ENCODE measurements around the gene SFT2D1.

SFT2D1 gene

DNA sequence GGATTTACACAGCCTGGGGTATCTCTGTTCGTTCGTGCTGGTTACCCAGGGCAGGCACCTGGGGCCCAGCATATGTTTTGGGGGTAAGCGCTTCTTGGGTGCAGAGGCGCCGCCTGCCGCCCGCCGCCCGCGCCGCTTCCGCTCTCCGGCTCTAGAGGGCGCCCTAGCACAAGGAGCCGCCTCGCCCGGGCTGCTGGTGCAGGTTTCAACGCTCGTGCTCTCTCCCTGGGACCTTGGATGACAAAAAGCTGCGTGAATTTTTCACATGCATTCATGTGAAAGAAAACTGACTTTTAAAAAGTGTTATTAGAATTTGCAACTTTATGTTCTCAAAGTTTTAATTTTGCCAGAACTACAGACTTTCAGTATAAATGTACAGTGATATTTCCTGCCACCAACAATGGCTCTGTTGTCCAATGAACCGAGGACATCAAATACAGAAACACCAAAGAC is 66.6 kb downstream of the SFT2D1 start:
- DNase-seq, result no peak

DNA sequence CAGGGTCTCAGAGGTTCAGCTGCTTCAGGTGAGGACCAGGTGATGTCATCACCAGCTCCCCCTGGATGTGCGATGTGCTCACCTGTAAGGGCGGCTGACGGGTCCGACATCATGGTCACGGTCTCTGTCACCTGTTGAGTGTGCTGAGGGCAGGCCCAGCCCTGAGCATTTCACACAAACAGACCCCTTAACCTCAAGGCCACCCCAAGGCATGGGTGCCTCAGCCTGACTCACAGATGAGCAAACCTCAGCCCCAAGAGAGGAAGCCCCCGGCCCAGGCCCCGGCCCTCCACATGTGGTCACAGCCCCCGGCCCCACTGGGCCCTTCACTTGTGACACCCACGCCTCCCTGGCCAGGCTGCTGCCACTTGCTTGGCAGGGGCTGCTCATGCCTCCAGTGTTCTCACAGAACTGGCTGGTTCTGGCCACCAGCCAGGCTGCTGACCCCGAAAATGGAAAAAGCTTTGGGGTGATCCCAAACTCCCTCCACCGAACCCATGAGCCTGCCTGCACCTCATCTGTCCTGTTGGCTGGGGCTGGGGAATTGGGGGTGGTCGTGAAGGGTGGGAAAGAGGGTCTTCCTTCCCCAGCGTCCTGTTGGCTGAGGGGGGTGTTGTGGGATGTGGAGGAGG is 67.5 kb downstream of the SFT2D1 start:
- no peak for DNase-seq

DNA sequence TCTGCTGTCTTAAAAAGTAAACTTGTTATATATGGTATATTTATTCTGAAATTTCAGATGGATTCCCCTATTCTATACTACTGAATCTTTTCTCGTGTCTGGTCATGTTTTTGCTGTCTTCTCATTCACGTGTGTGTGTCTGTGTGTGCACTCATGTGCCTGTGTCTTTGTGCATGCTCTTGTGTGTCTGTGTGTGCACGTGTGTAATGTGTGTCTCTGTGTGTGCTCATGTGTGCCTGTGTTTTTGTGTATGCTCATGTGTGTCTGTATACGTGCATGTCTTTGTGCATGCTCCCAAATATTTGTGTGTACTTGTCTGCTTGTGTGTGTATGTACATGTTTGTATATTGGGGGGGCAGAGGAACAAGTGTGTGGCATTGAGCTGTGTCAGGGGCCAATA is 68.2 kb downstream of the SFT2D1 start:
- no peak for DNase-seq

GRCh38 chr6:166271376-166271765 is 71.0 kb downstream of the SFT2D1 start:
- DNase-seq, result no peak

GRCh38 chr6:166270706-166271375 is 71.5 kb downstream of the SFT2D1 start:
- DNase-seq, result no peak
